Activated CD8-positive, alpha-beta memory T cell treated with anti-CD3 and anti-CD28 coated beads, Interleukin-2, amount 50 U/mL, for 24 hours (primary cell): ENCODE measurements around the gene CPEB3.

Experiments used
- DNase-seq: peaks from one replicate; pipeline ENCODE4 v3.0.0-alpha.2; 2020; ENCODE audit errors: extremely low read depth

The CPEB3 gene

DNA sequence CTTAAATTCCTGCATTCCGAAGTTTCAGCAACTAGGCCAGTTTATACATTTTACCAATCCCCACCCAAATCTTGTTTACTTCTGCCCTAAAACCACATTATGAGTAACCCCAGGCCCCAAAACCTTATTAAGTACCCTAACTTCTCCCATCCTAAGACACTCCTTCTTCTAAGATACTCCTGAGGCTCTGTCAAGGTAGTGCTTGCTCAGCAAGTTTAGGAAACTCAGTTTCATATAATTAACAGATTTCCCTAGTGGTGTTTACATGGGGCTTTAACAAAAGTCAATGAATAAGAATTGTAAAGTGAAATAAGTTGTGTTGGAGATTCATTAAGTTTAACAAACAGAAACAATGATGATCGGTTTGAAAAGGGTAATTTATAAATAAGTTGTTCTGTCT lies 77.8 kb downstream of the CPEB3 start:
- no peak for DNase-seq

DNA sequence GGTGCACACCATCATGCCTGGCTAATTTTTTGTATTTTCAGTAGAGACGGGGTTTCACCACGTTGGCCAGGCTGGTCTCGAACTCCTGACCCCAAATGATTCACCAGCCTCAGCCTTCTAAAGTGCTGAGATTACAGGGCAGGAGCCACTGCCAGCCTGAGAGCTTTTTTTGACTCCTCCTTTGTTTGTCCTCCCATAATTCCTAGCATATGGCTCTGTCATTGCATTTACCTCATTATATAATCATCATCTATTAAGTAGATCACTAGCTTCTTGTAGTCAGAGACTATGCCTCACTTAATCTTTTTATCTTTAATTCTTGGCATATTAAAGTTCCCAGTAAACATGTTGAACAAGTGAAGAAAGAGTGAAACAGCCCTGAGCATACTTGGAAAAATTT lies 82.1 kb downstream of the CPEB3 start:
- DNase-seq: no peak

DNA sequence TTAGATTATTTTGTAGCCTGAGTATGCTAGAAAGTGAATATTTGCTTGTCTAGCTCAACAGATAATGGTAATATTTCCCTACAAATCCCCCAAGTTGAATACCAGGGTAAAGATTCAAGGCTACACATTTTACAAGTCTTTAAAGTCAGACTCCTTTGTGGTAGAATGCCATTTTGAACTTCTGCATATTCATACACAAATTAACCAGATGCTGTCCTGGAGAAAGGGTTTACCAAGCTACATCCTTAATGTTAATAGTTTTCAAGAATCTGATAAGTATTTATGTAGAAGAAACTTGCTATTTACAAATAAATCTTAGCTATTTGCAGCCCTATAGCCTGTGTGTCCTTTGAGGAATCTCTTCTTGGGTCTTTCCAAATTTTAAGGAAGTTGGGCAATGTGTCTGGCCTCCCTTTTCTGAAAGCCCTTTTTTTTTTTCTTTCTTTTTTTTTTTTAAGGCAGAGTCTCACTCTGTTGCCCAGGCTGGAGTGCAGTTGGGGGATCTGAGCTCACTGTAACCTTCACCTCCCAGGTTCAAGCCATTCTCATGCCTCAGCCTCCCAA lies 82.6 kb downstream of the CPEB3 start:
- no peak for DNase-seq

- DNase-seq: no peak
These were observed 83.8 kb downstream of the CPEB3 start for GRCh38 chr10:92207061-92207460.

- DNase-seq: no peak
These were observed 86.8 kb downstream of the CPEB3 start for GRCh38 chr10:92203919-92204623.

- DNase-seq: no peak
These were observed 88.3 kb downstream of the CPEB3 start for GRCh38 chr10:92202536-92202935.

DNA sequence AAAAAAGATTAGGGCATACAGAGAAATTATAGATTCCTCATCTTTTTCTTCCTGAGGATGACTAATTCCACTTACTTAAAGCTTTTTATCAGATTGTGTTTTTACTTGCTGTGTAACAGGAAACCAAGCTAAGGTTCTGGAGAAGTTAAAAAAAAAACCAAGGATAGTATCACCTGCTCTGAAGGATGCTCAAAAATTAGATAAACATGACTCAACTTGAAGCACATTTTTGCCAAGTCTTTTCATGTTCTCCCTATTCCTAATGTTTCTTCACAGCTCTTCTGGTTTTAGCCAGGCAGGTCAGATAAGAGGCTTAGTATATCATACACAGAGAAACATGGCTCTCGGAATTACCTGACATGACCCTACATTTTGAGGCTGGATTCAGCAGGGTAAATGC lies 90.3 kb downstream of the CPEB3 start:
- no peak for DNase-seq

DNA sequence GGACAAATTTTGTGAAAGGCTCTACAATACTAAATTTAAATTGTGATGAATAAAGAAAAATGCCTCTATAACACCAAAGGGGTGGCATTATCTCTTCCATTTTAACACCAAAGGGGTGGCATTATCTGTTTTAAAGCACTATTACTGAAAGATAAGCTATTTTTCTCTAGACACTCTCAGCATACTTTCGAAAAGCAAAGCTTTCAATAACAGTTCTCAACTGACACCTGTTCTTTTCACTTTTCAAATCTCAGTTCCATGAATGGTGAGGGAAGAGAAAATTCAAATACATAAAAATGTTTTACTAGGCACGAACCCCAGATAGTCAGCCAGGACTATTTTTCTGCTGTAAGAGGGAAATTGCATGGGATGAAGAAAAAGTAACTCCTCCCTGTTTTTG lies 103.8 kb downstream of the CPEB3 start:
- DNase-seq: no peak

DNA sequence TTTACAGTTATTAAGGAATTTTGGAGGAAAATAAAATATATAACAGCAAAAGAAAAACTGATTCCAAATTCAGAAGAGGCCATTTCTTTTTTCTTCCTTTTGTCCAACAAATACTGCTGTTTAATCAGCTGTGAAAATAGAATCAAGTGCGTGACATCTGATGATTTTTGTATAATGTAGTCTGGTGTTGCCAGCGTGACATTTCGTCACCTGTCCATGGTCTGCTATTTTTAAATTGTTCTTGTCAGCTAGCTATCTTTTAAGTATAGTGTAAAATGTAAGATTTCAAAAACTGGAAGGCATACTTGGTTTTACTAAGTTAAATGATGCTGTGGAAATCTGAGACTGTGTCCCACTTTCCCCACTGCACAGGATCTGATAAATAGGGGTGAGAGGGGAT lies 105.9 kb downstream of the CPEB3 start:
- DNase-seq: no peak

GRCh38 chr10:92183199-92183598 lies 107.7 kb downstream of the CPEB3 start:
- no peak for DNase-seq

DNA sequence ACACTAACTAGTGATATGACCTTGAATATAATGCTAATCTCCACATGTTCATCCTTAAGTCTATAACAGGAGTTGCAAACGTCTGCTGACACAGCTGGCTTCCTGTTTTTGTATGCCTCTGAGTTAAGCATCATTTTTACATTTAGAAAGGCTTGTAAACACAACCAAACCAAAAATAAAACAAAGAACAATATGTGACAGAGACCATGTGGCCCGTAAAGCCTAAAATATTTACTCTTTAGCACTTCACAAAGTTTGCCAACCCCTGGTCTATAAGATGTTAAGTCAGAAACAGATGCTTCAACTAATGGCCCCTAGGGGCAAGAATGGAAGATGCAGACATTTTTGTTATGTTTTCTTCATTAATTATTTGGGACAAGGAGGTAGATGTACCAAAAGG lies 109.3 kb downstream of the CPEB3 start:
- DNase-seq: no peak

GRCh38 chr10:92180399-92180798 lies 110.5 kb downstream of the CPEB3 start:
- no peak for DNase-seq

DNA sequence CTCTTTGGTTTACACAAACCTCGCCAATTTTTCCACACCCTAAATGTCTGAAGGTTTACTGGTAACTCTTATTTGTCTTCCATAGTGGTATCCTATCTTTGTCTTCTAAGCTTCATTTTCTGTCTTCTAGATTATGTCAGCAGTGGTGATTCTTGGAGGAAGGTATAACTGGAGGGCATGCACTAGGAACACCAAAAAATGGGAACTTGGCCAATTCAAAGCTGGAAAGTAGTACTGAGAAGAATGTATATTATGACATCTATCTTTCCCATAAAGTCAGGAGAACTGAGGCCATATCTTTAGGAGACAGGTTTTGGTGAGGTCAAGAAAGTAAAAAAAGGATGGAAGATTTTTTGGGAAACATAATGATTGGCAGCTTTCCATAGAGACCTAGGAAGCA lies 113.3 kb downstream of the CPEB3 start:
- DNase-seq: no peak

DNA sequence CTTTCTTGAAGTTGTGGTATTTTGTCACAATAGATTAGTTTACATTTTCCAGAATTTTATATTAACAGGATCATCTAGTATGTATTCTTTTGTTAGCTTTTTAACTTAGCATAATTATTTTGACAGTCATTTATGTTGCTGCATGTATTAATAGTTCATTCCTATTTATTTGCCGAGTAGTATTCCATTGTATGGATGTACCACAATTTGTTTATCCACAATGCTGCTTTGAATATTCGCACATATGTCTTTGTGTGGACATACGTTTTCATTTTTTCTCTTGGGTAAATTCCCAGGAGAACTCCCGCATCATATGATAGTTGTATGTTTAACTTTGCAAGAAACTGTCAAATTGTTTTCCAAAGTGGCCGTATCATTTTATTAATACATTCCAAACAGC lies 115.7 kb downstream of the CPEB3 start:
- no peak for DNase-seq

DNA sequence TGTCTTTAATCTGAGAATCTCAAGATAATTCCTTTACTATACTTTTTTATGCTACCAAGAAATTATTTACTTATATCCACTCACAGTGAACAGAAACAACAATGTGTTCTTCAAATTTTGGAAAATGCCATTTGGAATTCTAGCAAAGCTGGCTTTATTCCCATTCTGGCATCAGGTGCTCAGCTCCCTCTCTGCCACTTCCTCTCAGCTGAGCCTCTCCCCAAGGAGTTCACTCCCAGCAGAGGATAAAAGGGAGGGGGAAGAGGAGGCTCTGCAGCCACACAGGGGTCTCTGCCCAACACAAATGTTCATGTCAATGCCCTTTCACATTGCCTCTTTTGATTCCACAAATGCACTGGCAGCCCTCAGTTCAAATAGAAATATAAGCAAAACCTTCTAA lies 116.9 kb downstream of the CPEB3 start:
- no peak for DNase-seq

DNA sequence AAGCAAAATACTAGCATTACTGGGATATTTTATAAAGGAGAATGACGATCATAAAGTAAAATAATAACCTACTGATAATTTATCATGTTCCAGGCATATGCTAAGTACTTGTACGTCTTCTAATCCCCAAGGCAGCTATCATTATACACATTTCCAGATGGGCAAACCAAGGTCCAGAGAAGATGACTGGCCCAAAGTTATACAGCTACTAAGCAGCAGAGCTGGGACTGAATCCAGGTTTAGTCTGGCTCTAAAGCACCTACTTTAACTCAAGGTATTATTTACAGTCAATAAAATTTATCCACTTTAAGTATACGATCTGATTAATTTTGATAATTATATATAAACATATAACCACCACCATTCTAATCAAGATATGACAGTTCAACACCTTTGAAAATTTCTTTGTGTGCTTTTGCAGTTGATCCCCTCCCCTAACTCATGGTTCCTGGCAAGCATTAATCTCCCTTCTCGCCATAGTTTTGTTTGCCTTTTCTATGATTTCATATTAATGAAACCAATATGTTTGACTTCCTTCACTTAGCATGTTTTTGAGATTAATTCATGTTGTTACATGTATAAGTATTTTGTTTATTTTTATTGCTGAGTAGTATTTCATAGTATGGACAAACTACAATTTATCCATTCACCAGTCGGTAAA lies 126.7 kb downstream of the CPEB3 start:
- DNase-seq: no peak

DNA sequence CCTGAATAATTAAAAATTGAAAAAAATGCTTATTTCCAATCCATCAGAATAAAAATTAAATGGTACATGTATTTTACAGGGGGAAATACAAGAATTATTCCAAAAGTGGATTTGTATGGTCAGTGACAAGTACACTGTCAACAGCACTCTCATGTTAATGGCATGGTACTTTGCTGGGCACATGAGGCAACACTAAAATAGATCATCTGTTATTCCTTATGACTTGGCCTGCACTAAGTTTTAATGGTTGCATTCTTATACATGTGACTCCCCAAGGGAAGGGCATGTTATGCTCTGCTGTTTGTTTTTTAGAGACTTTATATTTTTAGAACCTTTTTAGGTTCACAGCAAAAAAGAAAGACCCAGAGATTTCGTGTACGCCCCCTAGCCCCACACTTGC lies 128.3 kb downstream of the CPEB3 start:
- no peak for DNase-seq

DNA sequence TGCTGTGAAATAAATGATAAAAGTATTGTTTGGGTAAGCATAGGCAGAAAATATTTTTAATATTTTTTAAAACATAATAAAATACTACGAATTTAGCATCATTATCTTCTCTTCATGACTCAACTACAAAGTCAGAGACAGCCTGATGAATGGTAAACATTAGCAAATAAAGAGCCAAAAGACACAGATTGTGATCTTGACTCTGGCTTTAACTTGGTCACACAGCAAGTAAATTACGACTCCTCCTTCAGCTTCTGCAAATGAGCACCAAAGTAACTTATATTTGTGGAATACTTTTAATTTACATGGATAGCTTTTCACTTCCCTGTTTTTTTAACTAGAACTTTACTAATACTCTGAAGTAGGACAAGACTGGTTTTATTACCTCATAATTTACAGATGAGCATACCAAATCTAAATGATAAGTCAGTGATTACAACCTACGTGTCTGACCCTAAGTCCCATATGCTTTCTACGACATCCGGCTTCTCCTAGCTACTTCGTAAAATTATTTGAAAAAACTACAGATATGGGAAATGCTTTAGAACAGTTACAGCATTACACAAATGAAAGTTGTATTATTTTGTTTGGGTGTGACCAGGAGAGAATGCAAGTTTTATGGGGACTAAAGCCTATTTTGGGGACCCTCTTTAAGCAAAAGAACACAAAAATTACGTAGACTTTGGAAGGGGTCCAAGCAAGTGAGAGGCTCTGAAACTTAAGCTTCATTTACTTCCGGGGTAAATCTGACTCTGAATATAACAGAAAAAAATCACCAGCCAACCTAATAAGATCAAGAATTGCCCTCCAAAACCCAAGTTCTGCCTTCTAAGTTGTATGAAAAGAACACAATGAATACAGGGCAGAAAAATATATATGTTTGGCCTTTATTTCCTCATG lies 133.8 kb downstream of the CPEB3 start:
- DNase-seq: no peak

- no peak for DNase-seq
These were observed 140.1 kb downstream of the CPEB3 start for GRCh38 chr10:92150823-92151222.

DNA sequence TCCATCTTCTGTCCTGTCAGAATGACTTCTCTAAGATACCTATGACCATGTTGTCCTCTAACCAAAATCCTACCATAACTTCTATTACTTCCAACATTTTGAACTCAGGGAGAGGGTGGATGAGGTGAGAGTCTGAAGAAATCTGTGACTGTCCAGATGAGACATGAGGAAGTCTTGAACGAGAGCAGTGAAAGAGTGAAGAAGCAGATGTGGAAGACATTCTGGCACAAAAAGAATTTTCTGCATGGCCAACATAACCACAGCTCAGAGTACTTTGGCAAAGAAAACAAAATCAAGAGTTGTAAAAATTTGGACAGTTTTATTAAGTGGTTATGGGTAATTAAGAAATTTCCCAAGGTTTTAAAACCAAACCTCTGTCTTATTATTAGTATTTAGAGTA lies 141.6 kb downstream of the CPEB3 start:
- no peak for DNase-seq

DNA sequence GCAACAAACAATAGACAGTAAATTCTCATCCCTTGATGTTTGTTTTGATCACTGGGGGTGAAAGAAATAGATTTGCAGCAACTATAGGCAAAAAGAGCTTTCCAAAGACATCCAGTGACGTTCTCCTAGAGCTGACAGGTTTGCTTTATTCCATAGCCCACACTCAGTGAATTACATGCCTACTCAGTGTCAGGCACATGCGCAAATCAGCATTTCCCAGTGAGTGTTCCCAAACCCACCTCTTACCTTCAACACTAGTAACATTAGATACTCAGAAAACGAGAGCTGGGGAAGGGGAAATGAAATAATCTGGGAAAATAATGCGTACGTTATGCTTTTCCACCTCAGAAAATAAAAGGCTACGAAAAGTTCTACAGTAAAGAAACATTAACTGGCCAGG lies 144.1 kb downstream of the CPEB3 start:
- no peak for DNase-seq

DNA sequence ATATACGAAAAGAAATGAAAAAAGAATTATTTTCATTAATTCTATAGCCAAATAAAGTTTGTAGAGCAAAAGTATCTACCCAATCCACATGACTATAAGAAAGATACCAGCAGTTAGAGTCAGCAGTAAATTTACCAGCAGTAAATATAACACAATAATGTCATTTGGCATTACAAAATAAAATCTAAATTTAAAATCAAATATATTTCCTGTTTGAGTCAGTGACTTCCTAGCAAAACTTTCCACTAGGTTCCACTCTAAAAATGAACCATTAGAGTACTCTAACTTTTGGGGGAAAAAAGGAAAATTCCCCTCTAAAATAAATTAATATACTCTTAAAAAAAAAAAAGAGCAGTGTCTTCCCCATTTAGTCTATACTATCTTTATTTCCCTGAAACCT lies 144.8 kb downstream of the CPEB3 start:
- DNase-seq: no peak

DNA sequence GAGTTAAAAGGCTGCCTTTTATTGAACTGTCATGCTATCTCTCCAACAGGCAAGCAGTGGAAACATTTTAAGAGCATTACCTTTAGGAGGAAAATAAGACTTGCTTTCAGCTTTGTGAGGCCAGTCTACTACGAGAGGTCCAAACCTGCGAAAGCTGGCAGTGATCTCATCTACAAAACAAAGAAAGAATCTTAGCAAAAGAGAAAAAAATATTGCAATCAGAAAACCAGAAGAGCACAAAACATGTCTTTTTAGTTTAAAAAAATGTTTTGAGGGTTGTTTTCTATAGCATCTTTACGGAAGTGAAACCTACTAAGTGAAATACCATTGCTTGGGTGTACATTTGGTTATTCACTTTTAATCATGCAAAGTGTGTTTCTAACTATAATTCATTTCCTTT lies 147.9 kb downstream of the CPEB3 start:
- DNase-seq: no peak
